ENCODE data around the gene ASMT.

- TF ChIP-seq EP300 (IDR thresholded peaks at IDR 0.05; ENCODE audit: borderline replicate concordance) (no peak), REST (IDR thresholded peaks at IDR 0.05; ENCODE audit: low read depth) (no peak), TAF1 (IDR thresholded peaks at IDR 0.05; ENCODE audit: low read depth) (no peak)
Observed at GRCh38 chrX:1656379-1656778, 41.5 kb downstream of the ASMT start.
